Large intestine (tissue), 3 donors: ENCODE data around the gene HERC2. TPM values are rescaled to one million over a fixed set of nuclear protein-coding genes. Genes with fewer than 3 reads are reported as not detected.
A peak's percentile ranks its signal among the peaks of the same experiment; 100 is the strongest.

ENCODE experiments used
- DNase-seq, 2 donors: peaks; one replicate each; pipeline versions ENCODE4 v3.0.0 to v3.0.0-alpha.2; 2013
- H3K27ac ChIP-seq: one replicate; pipeline ENCODE4 v1.5.1; 2013; ENCODE audit warnings: low read length
- H3K27me3 ChIP-seq: 2 replicates; pipeline ENCODE4 v1.6.1; 2013; ENCODE audit warnings: low read length; ENCODE audit not compliant: control insufficient read depth, insufficient read depth
- H3K36me3 ChIP-seq: 2 replicates; pipeline ENCODE4 v1.6.1; 2013; ENCODE audit warnings: low read length; ENCODE audit not compliant: control insufficient read depth, insufficient read depth
- H3K4me1 ChIP-seq: one replicate; pipeline ENCODE4 v1.6.1; 2013; ENCODE audit warnings: low read length; ENCODE audit not compliant: control insufficient read depth, insufficient read depth
- H3K4me3 ChIP-seq: one replicate; pipeline ENCODE4 v1.5.1; 2013; ENCODE audit warnings: low read length
- H3K9me3 ChIP-seq: one replicate; pipeline ENCODE4 v1.6.1; 2013; ENCODE audit warnings: mild to moderate bottlenecking, low read depth, low read length, moderate library complexity; ENCODE audit not compliant: control insufficient read depth
- WGBS: methylation state at CpG from one replicate; pipeline ENCODE4 v1.1.5; 2013; ENCODE audit warnings: low lambda C conversion rate; ENCODE audit not compliant: insufficient coverage; 5-methylcytosine and 5-hydroxymethylcytosine counted together
- polyA plus RNA-seq: library from polyadenylated mRNA; unstranded; fragments of 120-200 nt; gene quantifications from one replicate; pipeline ENCODE4 v1.2.1, GENCODE V29; 2013

Gene HERC2
- polyA plus RNA-seq, 1 donor = 42.7 TPM

GRCh38 chr15:28274635-28275034 lies 47.3 kb downstream of the HERC2 start:
- peaks cover 51% of the 10 kb centered on the region for H3K36me3 ChIP-seq

GRCh38 chr15:28273873-28274610 lies 47.9 kb downstream of the HERC2 start:
- Histone ChIP-seq H3K27ac (no peak overlapping the region), H3K27me3 (no peaks in the 10 kb centered on the region), H3K4me1 (no peaks in the 10 kb centered on the region), H3K9me3 (no peaks in the 10 kb centered on the region), H3K36me3 (peaks cover 54% of the 10 kb centered on the region), H3K4me3 (no peak overlapping the region)
- WGBS = no CpG with 5 or more reads among the region's 27 CpGs
- no peak for DNase-seq

More at GRCh38 chr15:28274635-28275034, 47.3 kb downstream of the HERC2 start:
- Histone ChIP-seq H3K27me3 (no peaks in the 10 kb centered on the region), H3K27ac (no peak overlapping the region), H3K4me3 (no peak overlapping the region), H3K4me1 (no peaks in the 10 kb centered on the region), H3K9me3 (no peaks in the 10 kb centered on the region)
- DNase-seq = no peak
- no CpG with 5 or more reads among the region's 16 CpGs for WGBS

DNA sequence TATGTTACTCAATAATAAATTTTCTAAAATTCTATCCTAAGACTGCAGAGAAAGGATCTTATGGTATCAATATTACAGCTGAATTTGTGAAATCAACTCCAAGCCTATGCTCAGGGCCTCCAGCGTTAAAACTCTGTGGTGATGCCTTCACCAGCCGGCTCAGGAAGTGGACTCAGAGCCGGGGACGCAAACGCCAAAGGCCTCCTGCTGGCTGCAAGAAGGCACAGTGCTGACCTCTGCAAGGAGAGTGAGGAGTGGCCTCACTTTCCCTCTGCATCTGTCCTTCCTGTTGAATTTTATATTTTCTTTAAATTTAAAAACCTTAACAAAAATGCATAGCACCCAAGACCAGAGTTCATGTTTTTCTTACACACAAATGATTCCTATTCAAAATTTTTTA lies 48.5 kb downstream of the HERC2 start:
- H3K4me1 ChIP-seq = no peaks in the 10 kb centered on the region
- no peak overlapping the region for H3K4me3 ChIP-seq
- WGBS = no CpG with 5 or more reads among the region's 5 CpGs
- peaks cover 58% of the 10 kb centered on the region for H3K36me3 ChIP-seq
- no peaks in the 10 kb centered on the region for H3K9me3 ChIP-seq
- no peak for DNase-seq
- H3K27me3 ChIP-seq = no peaks in the 10 kb centered on the region
- H3K27ac ChIP-seq = no peak overlapping the region

- no peaks in the 10 kb centered on the region for H3K9me3 ChIP-seq
- no peak overlapping the region for H3K27ac ChIP-seq
- peaks cover 62% of the 10 kb centered on the region for H3K36me3 ChIP-seq
- H3K4me1 ChIP-seq = no peaks in the 10 kb centered on the region
- WGBS = no CpG with 5 or more reads among the region's 8 CpGs
- H3K4me3 ChIP-seq = no peak overlapping the region
- H3K27me3 ChIP-seq = no peaks in the 10 kb centered on the region
- no peak for DNase-seq
Observed at GRCh38 chr15:28272587-28272986, 49.4 kb downstream of the HERC2 start.

DNA sequence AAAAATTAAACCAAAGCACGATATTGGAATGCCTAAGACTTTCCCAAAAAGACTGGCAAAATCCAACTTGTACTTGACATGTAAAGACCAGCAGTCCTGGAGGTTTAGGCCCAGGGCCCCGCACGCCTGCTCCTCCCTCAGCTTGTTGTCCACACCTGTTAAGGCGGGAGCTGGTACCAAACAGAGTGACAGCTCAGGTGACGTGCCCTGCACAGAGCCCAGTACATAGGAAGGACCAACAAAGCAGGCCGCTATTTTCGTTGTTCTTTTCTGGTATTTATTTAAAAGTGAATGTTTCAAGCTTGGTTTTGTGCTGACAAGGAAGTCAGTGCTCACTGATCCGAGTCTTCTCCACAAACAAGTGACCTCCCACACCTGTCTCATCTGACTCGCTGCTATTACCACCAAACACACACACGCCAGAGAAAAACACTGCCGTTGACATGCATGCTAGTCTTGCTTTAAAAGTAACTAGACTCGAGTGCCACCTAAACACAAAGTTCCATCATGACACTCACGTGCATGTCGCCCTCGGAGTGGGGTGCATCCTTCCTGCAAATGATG lies 50.2 kb downstream of the HERC2 start:
- no CpG with 5 or more reads among the region's 15 CpGs for WGBS

DNA sequence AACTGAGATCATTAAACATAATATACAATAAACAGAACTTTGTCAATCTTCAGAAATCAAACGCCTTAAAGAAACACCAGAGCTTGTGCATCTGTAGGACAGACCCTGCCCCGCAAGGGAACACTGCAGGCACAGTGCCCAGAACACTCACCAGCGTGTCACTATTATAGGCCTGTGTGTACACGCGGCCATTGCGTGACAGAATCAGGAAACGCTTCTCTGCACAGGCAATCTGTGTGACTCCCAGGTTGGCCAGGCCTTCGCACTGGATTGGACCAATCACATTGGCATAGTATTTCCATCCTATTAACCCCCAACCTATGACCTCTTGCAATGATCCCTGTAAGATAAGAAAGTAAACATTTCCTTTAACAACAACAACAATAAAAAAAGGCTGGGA lies 52.9 kb downstream of the HERC2 start:
- no peaks in the 10 kb centered on the region for H3K4me1 ChIP-seq
- peaks cover 77% of the 10 kb centered on the region for H3K36me3 ChIP-seq

More for the DNA sequence above, 50.2 kb downstream of the HERC2 start:
- H3K36me3 ChIP-seq = peaks cover 66% of the 10 kb centered on the region
- H3K9me3 ChIP-seq = no peaks in the 10 kb centered on the region
- DNase-seq = no peak
- no peak overlapping the region for H3K4me3 ChIP-seq
- no peaks in the 10 kb centered on the region for H3K27me3 ChIP-seq
- no peaks in the 10 kb centered on the region for H3K4me1 ChIP-seq
- H3K27ac ChIP-seq = no peak overlapping the region

DNA sequence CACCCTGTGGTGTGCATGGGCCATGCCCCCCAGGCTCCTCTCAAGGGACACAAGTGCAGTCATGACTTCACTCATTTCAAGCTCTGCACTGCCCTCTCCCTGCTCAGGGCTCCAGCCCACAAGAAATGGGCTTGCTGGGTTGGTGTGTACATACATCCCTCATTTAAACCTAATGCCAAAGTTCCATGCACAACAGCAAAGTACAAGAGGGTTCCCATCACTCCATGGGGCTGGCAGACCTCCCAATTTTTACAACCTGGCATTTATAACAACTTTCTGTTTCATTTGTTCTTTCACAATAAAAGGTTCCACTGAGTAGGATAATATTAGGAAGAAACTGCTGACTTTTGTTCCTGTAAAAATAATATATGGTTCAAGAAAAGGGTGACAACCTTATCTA lies 54.3 kb downstream of the HERC2 start:
- Histone ChIP-seq H3K36me3 (peaks cover 82% of the 10 kb centered on the region), H3K27ac (no peak overlapping the region), H3K4me1 (no peaks in the 10 kb centered on the region), H3K9me3 (no peaks in the 10 kb centered on the region), H3K27me3 (no peaks in the 10 kb centered on the region), H3K4me3 (no peak overlapping the region)
- DNase-seq = peak in 1 of 2 donors; percentile 4

More for the DNA sequence above, 52.9 kb downstream of the HERC2 start:
- H3K27me3 ChIP-seq = no peaks in the 10 kb centered on the region
- H3K9me3 ChIP-seq = no peaks in the 10 kb centered on the region
- DNase-seq = no peak
- H3K4me3 ChIP-seq = no peak overlapping the region
- no CpG with 5 or more reads among the region's 8 CpGs for WGBS
- no peak overlapping the region for H3K27ac ChIP-seq

DNA sequence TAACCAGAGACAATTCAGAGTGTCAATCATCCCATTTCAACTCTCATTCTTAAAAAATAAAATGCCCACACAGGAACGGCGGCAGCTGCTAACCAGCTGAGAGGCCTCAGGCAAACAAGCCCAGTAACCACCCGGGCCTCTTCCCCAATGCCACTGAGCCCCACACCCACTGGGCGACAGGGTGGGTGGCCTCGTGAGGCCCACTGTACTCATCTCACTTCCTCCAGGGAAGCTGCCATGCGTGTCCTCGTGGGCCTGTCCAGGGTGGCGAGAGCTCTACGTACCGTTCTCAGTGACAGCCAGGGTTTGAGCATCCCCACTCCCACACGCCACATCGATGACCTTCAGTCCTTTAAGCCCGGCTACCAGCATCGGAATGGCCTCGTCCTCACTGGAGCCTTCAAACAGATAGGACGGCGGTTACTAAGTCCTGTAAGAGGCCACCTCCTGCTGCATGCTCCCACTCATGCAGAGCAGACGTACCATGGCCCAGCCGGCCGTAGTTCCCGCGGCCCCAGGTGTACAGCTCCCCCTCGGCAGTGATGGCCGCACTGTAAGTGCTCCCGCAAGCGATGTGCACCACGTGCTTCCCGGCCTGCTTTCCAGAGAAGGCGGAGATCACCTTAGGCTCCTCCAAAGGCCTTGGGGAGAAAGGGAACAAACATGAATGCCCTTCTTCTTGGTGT lies 56.5 kb downstream of the HERC2 start:
- peaks cover 83% of the 10 kb centered on the region for H3K36me3 ChIP-seq
- no peaks in the 10 kb centered on the region for H3K9me3 ChIP-seq
- 100% methylated on average over 5 of the region's 29 CpGs for WGBS
- no peaks in the 10 kb centered on the region for H3K27me3 ChIP-seq
- no peak overlapping the region for H3K4me3 ChIP-seq
- no peak for DNase-seq
- H3K4me1 ChIP-seq = no peaks in the 10 kb centered on the region
- no peak overlapping the region for H3K27ac ChIP-seq

GRCh38 chr15:28264166-28264565 lies 57.8 kb downstream of the HERC2 start:
- DNase-seq = no peak
- Histone ChIP-seq H3K9me3 (no peaks in the 10 kb centered on the region), H3K4me3 (no peak overlapping the region), H3K27me3 (no peaks in the 10 kb centered on the region), H3K27ac (no peak overlapping the region), H3K36me3 (peaks cover 83% of the 10 kb centered on the region), H3K4me1 (no peaks in the 10 kb centered on the region)
- WGBS = 100% methylated on average over 1 of the region's 6 CpGs

DNA sequence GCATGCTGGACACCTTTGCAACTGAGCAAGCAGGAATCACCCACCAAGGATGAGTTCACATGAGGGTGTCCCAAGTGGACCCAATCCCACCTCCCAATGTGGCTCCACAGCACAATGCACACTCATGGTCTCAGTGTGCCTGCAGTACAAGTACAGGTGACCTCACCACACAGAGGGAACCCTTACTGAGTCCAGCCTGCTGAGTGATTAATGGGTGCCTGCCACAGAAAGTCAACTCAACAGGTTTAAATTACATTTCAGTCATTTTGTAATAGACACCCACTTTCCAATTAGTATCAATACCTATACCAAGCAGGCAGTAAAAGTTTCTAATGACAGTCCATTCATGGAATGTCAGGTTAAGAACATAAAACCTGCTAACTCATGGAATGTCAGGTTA lies 59.5 kb downstream of the HERC2 start:
- peaks cover 72% of the 10 kb centered on the region for H3K36me3 ChIP-seq
- no peaks in the 10 kb centered on the region for H3K4me1 ChIP-seq
- no peak overlapping the region for H3K27ac ChIP-seq
- no peak overlapping the region for H3K4me3 ChIP-seq
- H3K9me3 ChIP-seq = no peaks in the 10 kb centered on the region
- H3K27me3 ChIP-seq = no peaks in the 10 kb centered on the region
- no peak for DNase-seq
